ENCODE results near the gene DNMT1. TPM values are rescaled to one million over a fixed set of nuclear protein-coding genes. Genes with fewer than 3 reads are reported as not detected.
"Not testable (repeated sequence)": the region's sequence is repeated elsewhere in the genome, so short reads cannot be mapped to it uniquely, and the experiment has no call there.

DNMT1 gene
- total RNA-seq, 2 donors from 2014 or later, result 17.2 to 27.7 TPM

DNA sequence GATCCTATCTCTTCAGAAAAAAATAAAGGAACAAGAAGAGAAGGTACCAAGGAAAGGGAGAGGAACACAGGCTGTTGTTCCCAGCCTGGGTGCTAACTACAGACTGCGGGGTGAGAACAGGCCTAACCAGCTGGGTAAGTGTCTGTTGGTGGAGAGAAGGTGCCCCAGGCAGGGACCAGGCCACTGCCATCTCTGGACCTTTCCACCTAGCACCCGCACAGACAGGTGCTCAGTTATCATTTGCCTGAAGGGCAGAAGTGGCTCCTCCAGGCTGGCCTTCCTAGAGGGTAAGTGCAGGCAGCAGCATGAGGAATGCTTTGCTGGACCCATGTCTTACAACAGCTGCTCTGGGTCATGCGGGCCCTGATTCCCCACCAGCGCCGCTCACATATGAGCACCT lies 10.1 kb downstream of the DNMT1 start:
- Histone ChIP-seq H3K9me3 (no peaks in the 10 kb centered on the region), H3K4me3 (no peak overlapping the region), H3K36me3 (peaks cover 12% of the 10 kb centered on the region), H3K27ac (no peak overlapping the region), H3K4me1 (peaks cover 0 to 11% of the 10 kb centered on the region in 2 donors), H3K27me3 (no peaks in the 10 kb centered on the region)
- DNase-seq (ENCODE audit: low spot score), result no peak
- TF ChIP-seq CTCF (IDR thresholded peaks at IDR 0.05), result no peak

DNA sequence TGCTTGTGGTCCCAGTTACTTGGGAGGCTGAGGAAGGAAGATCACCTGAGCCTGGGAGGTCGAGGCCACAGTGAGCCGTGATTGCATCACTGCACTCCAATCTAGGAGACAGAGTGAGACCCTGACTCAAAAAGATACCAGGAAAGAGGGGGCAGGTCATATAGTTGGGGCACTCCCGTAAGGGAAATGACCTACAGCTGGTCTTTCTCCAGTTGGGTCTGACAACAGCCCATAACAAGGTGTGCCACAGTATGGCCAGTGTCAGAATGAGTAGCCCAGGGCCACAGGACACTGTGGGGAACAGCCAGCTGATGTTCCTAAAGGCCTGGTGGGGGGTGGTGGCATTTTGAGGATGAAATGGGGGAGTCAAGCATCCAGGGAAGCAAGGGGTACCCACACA lies 10.8 kb downstream of the DNMT1 start:
- peaks cover 16% of the 10 kb centered on the region for H3K36me3 ChIP-seq
- no peak for DNase-seq (ENCODE audit: low spot score)
- no peaks in the 10 kb centered on the region for H3K27me3 ChIP-seq
- peaks cover 0 to 11% of the 10 kb centered on the region in 2 donors for H3K4me1 ChIP-seq
- no peaks in the 10 kb centered on the region for H3K9me3 ChIP-seq
- H3K4me3 ChIP-seq, result no peak overlapping the region
- TF ChIP-seq CTCF (IDR thresholded peaks at IDR 0.05), result no peak
- H3K27ac ChIP-seq, result no peak overlapping the region

GRCh38 chr19:10182847-10183246 lies 11.9 kb downstream of the DNMT1 start:
- H3K36me3 ChIP-seq, result peaks cover 16% of the 10 kb centered on the region
- H3K4me3 ChIP-seq, result no peak overlapping the region
- H3K27me3 ChIP-seq, result no peaks in the 10 kb centered on the region
- no peak overlapping the region for H3K27ac ChIP-seq
- no peaks in the 10 kb centered on the region for H3K9me3 ChIP-seq
- no peak for TF ChIP-seq CTCF (IDR thresholded peaks at IDR 0.05)
- no peak for DNase-seq (ENCODE audit: low spot score)
- peaks cover 0 to 4% of the 10 kb centered on the region in 2 donors for H3K4me1 ChIP-seq

DNA sequence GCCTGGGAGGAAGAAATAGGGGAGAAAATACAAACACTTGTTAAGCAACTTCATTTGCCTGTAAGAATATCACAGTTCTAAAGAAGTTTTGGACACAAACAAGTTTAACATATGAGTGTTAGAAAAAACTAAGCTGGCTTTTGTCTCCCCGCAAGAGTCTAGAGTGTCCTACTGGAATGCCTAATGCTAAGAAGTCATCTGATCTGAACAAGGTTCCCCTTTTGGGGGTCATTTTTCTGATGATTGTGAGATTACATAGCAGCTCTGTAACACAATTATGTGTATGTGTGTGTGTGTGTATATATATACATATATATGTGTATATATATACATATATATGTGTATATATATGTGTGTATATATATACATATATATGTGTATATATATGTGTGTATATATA lies 12.7 kb downstream of the DNMT1 start:
- Histone ChIP-seq H3K27me3 (no peaks in the 10 kb centered on the region), H3K4me3 (no peak overlapping the region), H3K4me1 (no peaks in the 10 kb centered on the region), H3K27ac (no peak overlapping the region), H3K36me3 (peaks cover 23% of the 10 kb centered on the region), H3K9me3 (no peaks in the 10 kb centered on the region)
- no peak for DNase-seq (ENCODE audit: low spot score)
- no peak for TF ChIP-seq CTCF (IDR thresholded peaks at IDR 0.05)

DNA sequence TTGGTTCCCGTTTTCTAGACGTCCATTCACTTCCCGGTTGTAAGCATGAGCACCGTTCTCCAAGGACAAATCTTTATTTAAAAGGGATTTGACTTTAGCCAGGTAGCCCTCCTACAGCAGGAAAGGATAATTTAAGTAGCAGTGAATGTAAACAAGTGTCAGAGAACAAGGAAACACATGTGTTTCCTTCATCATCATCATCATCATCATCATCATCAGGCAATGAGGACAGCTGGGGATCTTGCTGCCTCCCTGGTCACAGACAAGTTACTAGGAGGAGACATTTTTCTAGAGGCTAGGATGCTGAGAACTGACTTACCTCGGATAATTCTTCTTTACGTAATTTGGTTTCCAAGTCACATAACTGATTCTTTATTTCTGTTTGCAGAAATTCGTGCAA lies 14.3 kb downstream of the DNMT1 start:
- Histone ChIP-seq H3K36me3 (peaks cover 37% of the 10 kb centered on the region), H3K9me3 (no peaks in the 10 kb centered on the region), H3K4me1 (no peaks in the 10 kb centered on the region), H3K4me3 (no peak overlapping the region), H3K27ac (no peak overlapping the region), H3K27me3 (no peaks in the 10 kb centered on the region)
- DNase-seq (ENCODE audit: low spot score), result no peak
- TF ChIP-seq CTCF (IDR thresholded peaks at IDR 0.05), result no peak

GRCh38 chr19:10180024-10180423 lies 14.7 kb downstream of the DNMT1 start:
- not testable (repeated sequence) for DNase-seq (ENCODE audit: low spot score); H3K27ac ChIP-seq; H3K4me3 ChIP-seq; H3K9me3 ChIP-seq; H3K27me3 ChIP-seq; H3K4me1 ChIP-seq
- peaks cover 40% of the 10 kb centered on the region for H3K36me3 ChIP-seq
